Stimulated activated CD8-positive, alpha-beta memory T cell treated with anti-CD3 and anti-CD28 coated beads, Interleukin-12 subunit alpha, Interleukin-12 subunit beta, amount 100 ng/mL, for 24 hours (primary cell): ENCODE data around the gene HOXA3.
A peak's percentile ranks its signal among the peaks of the same experiment; 100 is the strongest.

Experiments used
- DNase-seq: peaks from one replicate; pipeline ENCODE4 v3.0.0-alpha.2; 2020; ENCODE audit errors: extremely low read depth

HOXA3 gene

GRCh38 chr7:27151931-27152815, at the start of gene HOXA3:
Gene HOXA3, minus strand, starts transcription at chr7:27152583. Its CDS starts 41,943 bp downstream, at chr7:27110640.
- no peak for DNase-seq

GRCh38 chr7:27201580-27202017, 49.2 kb upstream of the HOXA3 start:
- no peak for DNase-seq

GRCh38 chr7:27200761-27201579, 48.6 kb upstream of the HOXA3 start:
- DNase-seq = no peak

- no peak for DNase-seq
Measured at GRCh38 chr7:27199849-27200760, 47.7 kb upstream of the HOXA3 start, which contains the start of gene HOXA13. Gene HOXA13, minus strand, starts transcription at chr7:27200091. Its CDS starts 14 bp downstream, at chr7:27200077.

- no peak for DNase-seq
Measured at GRCh38 chr7:27198871-27199801, 46.8 kb upstream of the HOXA3 start.

GRCh38 chr7:27198138-27198841, 45.9 kb upstream of the HOXA3 start:
- DNase-seq = no peak

- DNase-seq = no peak
Measured at GRCh38 chr7:27197137-27198042, 45.0 kb upstream of the HOXA3 start.

- DNase-seq = peak; percentile 46
Measured at GRCh38 chr7:27196287-27196767, 43.9 kb upstream of the HOXA3 start.

GRCh38 chr7:27194686-27195379, 42.5 kb upstream of the HOXA3 start:
- no peak for DNase-seq

- DNase-seq = no peak
Measured at GRCh38 chr7:27194002-27194352, 41.6 kb upstream of the HOXA3 start.

GRCh38 chr7:27193335-27194001, 41.1 kb upstream of the HOXA3 start:
- no peak for DNase-seq

GRCh38 chr7:27192546-27193334, 40.4 kb upstream of the HOXA3 start:
- no peak for DNase-seq

- DNase-seq = no peak
Measured at GRCh38 chr7:27191833-27192545, 39.6 kb upstream of the HOXA3 start.

GRCh38 chr7:27191161-27191731, 38.9 kb upstream of the HOXA3 start:
- no peak for DNase-seq

GRCh38 chr7:27189997-27190748, 37.8 kb upstream of the HOXA3 start:
- no peak for DNase-seq
